HEK293 (cell line): ENCODE results near the gene BTBD2.

ENCODE experiments used
- KLF1 ChIP-seq: fragments of 450-650 bp; formaldehyde crosslinking; IDR thresholded peaks from 2 replicates; pipeline ENCODE4 v1.5.1; 2016; ENCODE audit warnings: missing biosample characterization, missing genetic modification characterization
- TRIM28 ChIP-seq: IDR thresholded peaks from 2 replicates; pipeline ENCODE4 v1.6.1; 2011; ENCODE audit warnings: low read length, control low read depth, borderline replicate concordance
- ZBTB21 ChIP-seq: fragments of 450-650 bp; formaldehyde crosslinking; IDR thresholded peaks from 2 replicates; pipeline ENCODE4 v1.5.1; 2017; ENCODE audit warnings: missing biosample characterization, missing genetic modification characterization
- ZNF600 ChIP-seq: fragments of 450-650 bp; formaldehyde crosslinking; IDR thresholded peaks from 2 replicates; pipeline ENCODE4 v1.5.1; 2016; ENCODE audit warnings: missing biosample characterization, missing genetic modification characterization
- ZNF792 ChIP-seq: fragments of 450-650 bp; formaldehyde crosslinking; IDR thresholded peaks from 2 replicates; pipeline ENCODE4 v1.5.1; 2016; ENCODE audit warnings: missing biosample characterization, missing genetic modification characterization

DNA sequence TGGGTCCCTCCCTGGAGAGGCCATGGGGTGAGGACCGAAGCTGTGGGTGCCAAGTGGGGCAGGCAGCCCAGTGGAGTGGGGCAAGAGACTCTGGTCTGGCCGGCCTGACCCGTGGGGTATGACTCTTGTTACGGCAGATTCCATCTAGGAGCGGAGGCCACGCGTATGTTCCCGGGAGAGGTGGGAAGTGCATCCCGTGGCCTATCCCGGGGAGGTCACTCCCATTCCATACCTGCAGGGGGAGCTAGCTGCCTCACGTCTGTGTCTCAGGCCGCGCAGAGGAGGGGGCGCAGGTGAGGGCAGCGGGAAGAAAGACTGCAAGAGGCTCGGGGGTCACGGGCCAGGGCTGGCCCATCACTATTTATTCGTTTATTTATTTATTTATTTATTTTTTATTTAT, 69.6 kb downstream of the BTBD2 start:
- TF ChIP-seq ZNF792 (tag by site-specific recombination) (no peak), ZBTB21 (tag by site-specific recombination) (no peak), TRIM28 (no peak), KLF1 (no peak), ZNF600 (tag by site-specific recombination) (peak; percentile 55; the same call in 1 of the 2 replicates)
